ENCODE measurements around the gene VSTM2L.

The VSTM2L gene

GRCh38 chr20:37925265-37926165, 22.6 kb downstream of the VSTM2L start:
- Mint-ChIP-seq H3K27me3 (peaks cover 18 to 62% of the 10 kb centered on the region in 2 donors), H3K4me3 (no peak overlapping the region), H3K9me3 (no peaks in the 10 kb centered on the region), H3K27ac (no peak overlapping the region), H3K36me3 (ENCODE audit: insufficient read depth) (no peaks in the 10 kb centered on the region), H3K4me1 (ENCODE audit: low read depth in 2 of 2) (peaks cover 0 to 2% of the 10 kb centered on the region in 2 donors)
- ATAC-seq (replicated peaks): no peak
- no peak for DNase-seq

DNA sequence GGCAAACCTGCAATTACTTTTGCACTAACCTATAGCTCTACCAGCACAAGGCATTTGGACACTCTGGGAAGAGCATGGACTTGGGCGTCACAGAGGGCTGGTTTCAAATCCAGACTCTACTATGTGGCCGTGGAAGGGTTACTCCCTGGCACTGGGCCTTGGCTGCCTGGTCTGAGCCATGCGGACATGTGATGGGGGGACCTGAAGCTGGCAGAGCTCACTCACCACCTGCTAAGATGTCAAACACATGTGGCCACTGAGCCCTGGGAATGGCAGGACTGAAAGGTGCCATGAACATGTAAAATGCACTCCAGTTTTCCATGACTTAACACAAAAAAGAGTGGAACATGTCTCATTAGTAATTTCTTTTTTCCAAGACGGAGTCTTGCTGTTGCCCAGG, 23.7 kb downstream of the VSTM2L start:
- H3K9me3 Mint-ChIP-seq: no peaks in the 10 kb centered on the region
- H3K36me3 Mint-ChIP-seq (ENCODE audit: insufficient read depth): peaks cover 3% of the 10 kb centered on the region
- no peak overlapping the region for H3K4me3 Mint-ChIP-seq
- H3K27me3 Mint-ChIP-seq: peaks cover 15 to 66% of the 10 kb centered on the region in 2 donors
- H3K4me1 Mint-ChIP-seq (ENCODE audit: low read depth in 2 of 2): no peaks in the 10 kb centered on the region
- DNase-seq (no peak), ATAC-seq (replicated peaks) (no peak)
- H3K27ac Mint-ChIP-seq: no peak overlapping the region

DNA sequence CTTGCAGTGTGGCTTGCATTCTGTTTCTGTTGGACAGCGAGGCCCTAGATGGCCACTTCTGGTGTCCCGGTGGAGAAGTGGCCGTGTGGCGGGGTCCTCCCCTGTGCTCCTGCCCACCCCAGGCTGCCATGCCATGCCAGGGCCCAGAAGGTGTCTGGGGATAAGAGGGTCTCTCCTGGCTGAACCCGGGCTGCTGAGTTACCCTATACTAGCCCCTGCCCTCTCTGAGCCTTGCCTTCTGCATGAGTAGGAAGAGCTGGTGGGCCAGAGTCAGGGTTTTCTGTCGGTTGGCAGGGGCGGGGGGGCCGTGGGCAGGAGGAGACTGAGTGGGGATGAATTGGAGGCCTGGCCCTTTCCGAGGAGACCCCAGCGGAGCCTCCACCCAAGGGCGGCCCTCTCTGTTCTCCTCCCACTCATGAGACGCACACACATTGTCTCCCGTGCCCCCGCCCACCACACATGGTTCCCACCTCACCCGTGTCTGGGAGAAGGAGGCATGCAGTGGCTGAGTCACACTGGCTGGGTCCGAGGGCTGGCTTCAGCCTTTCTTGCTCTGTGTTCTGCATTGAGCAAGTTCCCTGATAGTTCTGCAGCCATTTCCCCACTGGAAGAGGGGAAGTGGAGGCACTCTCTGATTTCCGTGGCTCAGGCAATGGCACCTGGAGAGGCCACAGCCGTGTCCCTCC, 24.6 kb downstream of the VSTM2L start:
- Mint-ChIP-seq H3K9me3 (no peaks in the 10 kb centered on the region), H3K4me1 (ENCODE audit: low read depth in 2 of 2) (no peaks in the 10 kb centered on the region), H3K27ac (no peak overlapping the region), H3K36me3 (ENCODE audit: insufficient read depth) (peaks cover 3% of the 10 kb centered on the region), H3K4me3 (no peak overlapping the region), H3K27me3 (peaks cover 18 to 60% of the 10 kb centered on the region in 2 donors)
- DNase-seq (no peak), ATAC-seq (replicated peaks) (no peak)

DNA sequence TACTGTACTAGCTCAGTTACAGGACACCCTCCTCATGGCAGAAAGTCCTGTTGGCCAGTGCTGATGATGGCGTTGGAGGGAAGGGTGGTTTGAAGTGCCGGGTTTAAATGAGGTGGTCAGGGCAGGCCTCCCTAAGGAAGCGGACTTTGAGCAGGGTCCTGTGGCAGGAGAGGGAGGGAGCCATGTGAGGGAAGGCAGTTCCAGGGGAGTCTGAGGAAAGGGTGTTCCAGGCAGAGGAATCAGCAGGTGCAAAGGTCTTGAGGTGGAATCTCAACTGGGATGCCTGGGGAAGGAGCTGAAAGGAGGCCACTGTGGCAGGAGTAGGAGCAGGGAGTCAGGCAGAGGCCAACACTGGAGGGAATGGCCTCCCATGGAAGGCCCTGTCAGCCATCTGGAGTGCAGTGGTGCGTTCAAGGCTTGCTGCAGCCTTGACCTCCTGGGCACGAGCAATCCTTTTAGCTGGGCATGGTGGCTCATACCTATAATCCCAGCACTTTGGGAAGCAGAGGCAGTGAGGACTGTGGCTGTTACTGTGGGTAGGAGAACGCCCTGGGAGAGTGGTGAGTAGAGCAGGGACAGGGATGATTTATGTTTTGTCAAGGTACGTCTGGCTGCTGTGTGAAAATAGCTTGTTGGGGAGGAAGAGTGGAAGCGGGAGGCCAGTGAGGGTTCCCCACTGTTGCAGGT, 26.2 kb downstream of the VSTM2L start:
- no peak overlapping the region for H3K27ac Mint-ChIP-seq
- ATAC-seq (replicated peaks) (no peak), DNase-seq (no peak)
- H3K36me3 Mint-ChIP-seq (ENCODE audit: insufficient read depth): peaks cover 3% of the 10 kb centered on the region
- H3K9me3 Mint-ChIP-seq: no peaks in the 10 kb centered on the region
- H3K27me3 Mint-ChIP-seq: peaks cover 25 to 53% of the 10 kb centered on the region in 2 donors
- H3K4me1 Mint-ChIP-seq (ENCODE audit: low read depth in 2 of 2): no peaks in the 10 kb centered on the region
- no peak overlapping the region for H3K4me3 Mint-ChIP-seq

DNA sequence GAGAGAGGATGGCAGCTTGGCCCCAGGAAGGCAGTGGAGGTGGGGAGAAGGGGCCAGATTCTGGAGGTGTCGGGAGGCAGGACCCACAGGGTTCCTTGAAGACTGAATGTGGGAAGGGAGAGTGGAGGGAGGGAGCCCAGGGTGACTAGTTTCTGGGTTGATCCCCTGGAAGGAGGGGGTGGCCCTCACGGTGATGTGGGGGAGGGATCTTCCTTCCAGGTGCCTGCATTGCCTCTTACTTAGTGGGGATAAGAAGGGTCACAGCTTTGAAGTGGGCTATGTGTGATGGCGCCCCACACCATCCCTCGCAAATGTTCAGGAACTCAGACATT, 26.7 kb downstream of the VSTM2L start:
- ATAC-seq (replicated peaks): no peak
- Mint-ChIP-seq H3K27me3 (peaks cover 25 to 58% of the 10 kb centered on the region in 2 donors), H3K4me3 (no peak overlapping the region), H3K27ac (no peak overlapping the region), H3K36me3 (ENCODE audit: insufficient read depth) (peaks cover 3% of the 10 kb centered on the region), H3K4me1 (ENCODE audit: low read depth in 2 of 2) (no peaks in the 10 kb centered on the region), H3K9me3 (no peaks in the 10 kb centered on the region)
- DNase-seq: no peak

GRCh38 chr20:37931153-37931922, 28.4 kb downstream of the VSTM2L start:
- DNase-seq: no peak
- H3K27ac Mint-ChIP-seq: no peak overlapping the region
- no peak for ATAC-seq (replicated peaks)
- H3K4me3 Mint-ChIP-seq: no peak overlapping the region
- H3K9me3 Mint-ChIP-seq: no peaks in the 10 kb centered on the region
- H3K36me3 Mint-ChIP-seq (ENCODE audit: insufficient read depth): peaks cover 3% of the 10 kb centered on the region
- H3K27me3 Mint-ChIP-seq: peaks cover 25 to 59% of the 10 kb centered on the region in 2 donors
- no peaks in the 10 kb centered on the region for H3K4me1 Mint-ChIP-seq (ENCODE audit: low read depth in 2 of 2)

- H3K36me3 Mint-ChIP-seq (ENCODE audit: insufficient read depth): peaks cover 3% of the 10 kb centered on the region
- H3K4me3 Mint-ChIP-seq: no peak overlapping the region
- no peaks in the 10 kb centered on the region for H3K4me1 Mint-ChIP-seq (ENCODE audit: low read depth in 2 of 2)
- ATAC-seq (replicated peaks): no peak
- H3K27me3 Mint-ChIP-seq: peaks cover 25 to 59% of the 10 kb centered on the region in 2 donors
- no peaks in the 10 kb centered on the region for H3K9me3 Mint-ChIP-seq
- no peak overlapping the region for H3K27ac Mint-ChIP-seq
- DNase-seq: no peak
These were observed 29.1 kb downstream of the VSTM2L start for GRCh38 chr20:37932074-37932473.

- no peaks in the 10 kb centered on the region for H3K9me3 Mint-ChIP-seq
- no peak for DNase-seq
- H3K27me3 Mint-ChIP-seq: peaks cover 25 to 66% of the 10 kb centered on the region in 2 donors
- H3K36me3 Mint-ChIP-seq (ENCODE audit: insufficient read depth): peaks cover 3% of the 10 kb centered on the region
- no peak for ATAC-seq (replicated peaks)
- H3K27ac Mint-ChIP-seq: no peak overlapping the region
- no peaks in the 10 kb centered on the region for H3K4me1 Mint-ChIP-seq (ENCODE audit: low read depth in 2 of 2)
- no peak overlapping the region for H3K4me3 Mint-ChIP-seq
These were observed 30.0 kb downstream of the VSTM2L start for GRCh38 chr20:37932919-37933318.

GRCh38 chr20:37933786-37934633, 31.1 kb downstream of the VSTM2L start:
- Mint-ChIP-seq H3K4me3 (no peak overlapping the region), H3K4me1 (ENCODE audit: low read depth in 2 of 2) (no peaks in the 10 kb centered on the region), H3K27me3 (peaks cover 24 to 63% of the 10 kb centered on the region in 2 donors), H3K27ac (no peak overlapping the region), H3K9me3 (no peaks in the 10 kb centered on the region), H3K36me3 (ENCODE audit: insufficient read depth) (peaks cover 3% of the 10 kb centered on the region)
- no peak for ATAC-seq (replicated peaks)
- DNase-seq: no peak

DNA sequence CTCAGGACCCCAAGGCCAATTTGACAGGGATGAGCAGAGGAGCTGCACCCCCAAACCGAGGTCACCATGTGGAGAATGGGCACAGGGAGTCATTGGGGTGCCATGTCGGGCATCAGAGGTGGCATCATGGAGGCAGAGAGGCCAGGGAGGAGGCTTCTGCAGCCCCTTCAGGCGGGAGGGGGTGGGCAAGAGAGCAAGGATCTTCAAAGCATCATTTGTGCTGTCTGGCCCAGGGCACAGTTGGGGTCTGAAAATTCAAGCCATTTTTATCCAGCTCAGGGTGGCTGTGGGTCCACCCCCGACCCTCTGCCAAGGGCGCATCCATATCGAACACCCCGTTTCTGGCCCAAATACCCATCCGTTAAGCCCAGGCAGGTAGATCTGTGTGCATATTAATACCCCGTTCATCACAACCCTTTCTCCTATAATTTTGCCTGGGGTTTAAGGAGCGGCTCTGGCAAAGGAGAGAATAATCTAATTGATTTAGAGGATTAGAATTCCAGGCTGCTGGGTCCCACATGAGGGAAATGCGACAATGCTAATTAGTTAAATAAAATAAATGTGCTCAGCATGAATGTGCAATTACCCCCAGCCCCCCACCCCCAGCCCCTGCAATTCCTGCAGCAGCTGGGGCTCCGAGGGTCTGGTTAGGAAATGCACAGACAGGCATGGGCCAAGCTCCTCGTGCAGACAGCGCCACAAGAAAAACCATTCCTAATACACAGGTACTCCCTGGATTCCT, 31.9 kb downstream of the VSTM2L start:
- Mint-ChIP-seq H3K36me3 (ENCODE audit: insufficient read depth) (peaks cover 3% of the 10 kb centered on the region), H3K4me1 (ENCODE audit: low read depth in 2 of 2) (no peaks in the 10 kb centered on the region), H3K27ac (no peak overlapping the region), H3K9me3 (no peaks in the 10 kb centered on the region), H3K4me3 (no peak overlapping the region), H3K27me3 (peaks cover 17 to 55% of the 10 kb centered on the region in 2 donors)
- DNase-seq (no peak), ATAC-seq (replicated peaks) (no peak)

GRCh38 chr20:37935435-37935834, 32.5 kb downstream of the VSTM2L start:
- H3K27ac Mint-ChIP-seq: peak overlapping the region in 1 of 2 donors; percentile 27
- ATAC-seq (replicated peaks) (no peak), DNase-seq (no peak)
- no peak overlapping the region for H3K4me3 Mint-ChIP-seq
- peaks cover 3% of the 10 kb centered on the region for H3K36me3 Mint-ChIP-seq (ENCODE audit: insufficient read depth)
- no peaks in the 10 kb centered on the region for H3K4me1 Mint-ChIP-seq (ENCODE audit: low read depth in 2 of 2)
- peaks cover 13 to 53% of the 10 kb centered on the region in 2 donors for H3K27me3 Mint-ChIP-seq
- H3K9me3 Mint-ChIP-seq: no peaks in the 10 kb centered on the region

- peaks cover 10 to 53% of the 10 kb centered on the region in 2 donors for H3K27me3 Mint-ChIP-seq
- ATAC-seq (replicated peaks): no peak
- H3K36me3 Mint-ChIP-seq (ENCODE audit: insufficient read depth): no peaks in the 10 kb centered on the region
- no peaks in the 10 kb centered on the region for H3K9me3 Mint-ChIP-seq
- no peak overlapping the region for H3K4me3 Mint-ChIP-seq
- H3K4me1 Mint-ChIP-seq (ENCODE audit: low read depth in 2 of 2): no peaks in the 10 kb centered on the region
- no peak for DNase-seq
- no peak overlapping the region for H3K27ac Mint-ChIP-seq
These were observed 33.1 kb downstream of the VSTM2L start for GRCh38 chr20:37936041-37936440.

Data from effector memory CD8-positive, alpha-beta T cell (primary cell).